HCT116 (cell line): ENCODE measurements around the gene EEF1AKMT2. TPM values are rescaled to one million over a fixed set of nuclear protein-coding genes. Genes with fewer than 3 reads are reported as not detected.

ENCODE experiments used
- ATAC-seq: fragments of 200-7000 bp; cut with Tn5 transposase; 2 replicates; pipeline ENCODE4 v1.9.1; 2020; ENCODE audit warnings: mild to moderate bottlenecking, moderate library complexity
- BruUV-seq: library from RNA; stranded (reverse); fragments of 400-500 nt; replicated peaks from 2 replicates; lab custom pipeline; 2021; lab: Mats Ljungman, UMichigan
- CTCF ChIA-PET: fragments of 300-600 bp; sonication (Branson Sonifier 250); formaldehyde crosslinking; loops from one replicate; lab custom pipeline; 2021; ENCODE audit warnings: antibody characterized with exemption; lab: Charles Lee
- POLR2A ChIA-PET: fragments of 300-600, 350-600 bp; sonication (Branson Sonifier 250); formaldehyde crosslinking; loops from one replicate; lab custom pipeline; 2021; ENCODE audit warnings: antibody characterized with exemption; lab: Charles Lee
- RAD21 ChIA-PET, 2 experiments: fragments of 300-600 bp; sonication (Branson Sonifier 250); formaldehyde crosslinking; loops; one replicate each; lab custom pipeline; 2023; ENCODE audit warnings: low total read pairs in 2 of 2; ENCODE audit not compliant: uncharacterized antibody in 2 of 2, unreplicated experiment in 2 of 2, low non-redundant PET in 1 of 2; lab: Charles Lee
- DNase-seq: peaks from one replicate; pipeline ENCODE4 v3.0.0-alpha.2; 2010; ENCODE audit warnings: low read depth, low spot score
- H2AFZ ChIP-seq: fragments of 200-600 bp; shearing (Covaris generic), sonication (generic); 2 replicates; pipeline ENCODE4 v1.6.1; 2017; ENCODE audit warnings: low read depth, mixed run types, mixed read lengths, antibody characterized with exemption, low read length; ENCODE audit not compliant: poor library complexity, severe bottlenecking
- H3K27ac ChIP-seq: 2 replicates; pipeline ENCODE4 v1.5.1; 2012; ENCODE audit warnings: low read depth, low read length
- H3K27me3 ChIP-seq: fragments of 200-600 bp; sonication (generic); 2 replicates; pipeline ENCODE4 v1.6.1; 2016; ENCODE audit warnings: mixed run types, low read length, mixed read lengths; ENCODE audit not compliant: insufficient read depth
- H3K36me3 ChIP-seq, 2 experiments: fragments of 200-500 bp in 1 of 2; fragments of 200-600 bp in 1 of 2; sonication (Bioruptor generic) in 1 of 2; sonication (generic) in 1 of 2; 2 replicates each; pipeline versions ENCODE4 v1.5.1 to v1.6.1; 2014 to 2016; ENCODE audit warnings: low read length in 2 of 2, inconsistent platforms in 1 of 2, mixed read lengths in 1 of 2, mixed run types in 1 of 2; ENCODE audit not compliant: insufficient read depth in 2 of 2, control insufficient read depth in 1 of 2
- H3K4me1 ChIP-seq, 2 experiments: fragments of 200-600 bp in 1 of 2; sonication (generic) in 1 of 2; 2 replicates each; pipeline versions ENCODE4 v1.5.1 to v1.6.1; 2012 to 2017; ENCODE audit warnings: low read length in 2 of 2, inconsistent platforms in 1 of 2, mild to moderate bottlenecking in 1 of 2, mixed read lengths in 1 of 2, mixed run types in 1 of 2, moderate library complexity in 1 of 2; ENCODE audit not compliant: insufficient read depth in 2 of 2, control insufficient read depth in 1 of 2
- H3K4me2 ChIP-seq: fragments of 200-600 bp; sonication (generic); 2 replicates; pipeline ENCODE4 v1.6.1; 2017; ENCODE audit warnings: mixed run types, low read length, mixed read lengths
- H3K4me3 ChIP-seq, 2 experiments: fragments of 200-600 bp in 1 of 2; sonication (generic) in 1 of 2; replicated peaks in 1 of 2; 2 replicates each; pipeline ENCODE4 v1.5.1; 2011 to 2016; ENCODE audit warnings: low read length in 2 of 2, control low read depth in 1 of 2, low read depth in 1 of 2, mild to moderate bottlenecking in 1 of 2, mixed read lengths in 1 of 2, mixed run types in 1 of 2
- H3K79me2 ChIP-seq: fragments of 200-600 bp; sonication (generic); 2 replicates; pipeline ENCODE4 v1.6.1; 2017; ENCODE audit warnings: mild to moderate bottlenecking, mixed run types, low read length, moderate library complexity, mixed read lengths; ENCODE audit not compliant: insufficient read depth
- H3K9ac ChIP-seq: fragments of 200-600 bp; sonication (generic); 2 replicates; pipeline ENCODE4 v1.6.1; 2016; ENCODE audit warnings: low read length, mixed read lengths
- H3K9me2 ChIP-seq: fragments of 200-600 bp; sonication (generic), shearing (Covaris generic); 2 replicates; pipeline ENCODE4 v1.6.1; 2017; ENCODE audit warnings: mixed run types, mild to moderate bottlenecking, moderate library complexity; ENCODE audit not compliant: insufficient read depth
- H3K9me3 ChIP-seq, 2 experiments: fragments of 200-500 bp in 1 of 2; fragments of 200-600 bp in 1 of 2; sonication (Bioruptor generic) in 1 of 2; sonication (generic) in 1 of 2; 2 replicates each; pipeline ENCODE4 v1.6.1; 2014 to 2017; ENCODE audit warnings: low read length in 2 of 2, mixed read lengths in 2 of 2, inconsistent platforms in 1 of 2, low read depth in 1 of 2, mild to moderate bottlenecking in 1 of 2, mixed run types in 1 of 2, moderate library complexity in 1 of 2; ENCODE audit not compliant: control insufficient read depth in 1 of 2, insufficient read depth in 1 of 2
- H4K20me1 ChIP-seq: fragments of 200-600 bp; sonication (generic), shearing (Covaris generic); 2 replicates; pipeline ENCODE4 v1.6.1; 2017; ENCODE audit warnings: mixed run types, mild to moderate bottlenecking, moderate library complexity; ENCODE audit not compliant: insufficient read depth
- CBX3 ChIP-seq: IDR thresholded peaks from 2 replicates; pipeline ENCODE4 v1.6.1; 2012; ENCODE audit warnings: low read depth
- EZH2 ChIP-seq: fragments of 200-600 bp; sonication (generic); IDR thresholded peaks from 2 replicates; pipeline ENCODE4 v1.6.1; 2017; ENCODE audit warnings: antibody characterized with exemption, mixed run types
- EZH2phosphoT487 ChIP-seq: fragments of 200-600 bp; IDR thresholded peaks from 2 replicates; pipeline ENCODE4 v1.6.1; 2018; ENCODE audit warnings: antibody characterized with exemption, borderline replicate concordance
- FOSL1 ChIP-seq: IDR thresholded peaks from 2 replicates; pipeline ENCODE4 v1.6.1; 2012; ENCODE audit warnings: low read depth
- JUND ChIP-seq: IDR thresholded peaks from 2 replicates; pipeline ENCODE4 v1.6.1; 2012
- POLR2AphosphoS5 ChIP-seq: IDR thresholded peaks from 2 replicates; pipeline ENCODE4 v1.6.1; 2011; ENCODE audit warnings: mild to moderate bottlenecking, low read depth, low read length, moderate library complexity
- SRF ChIP-seq: IDR thresholded peaks from 2 replicates; pipeline ENCODE4 v1.6.1; 2012; ENCODE audit warnings: low read depth
- TCF7L2 ChIP-seq: IDR thresholded peaks from 2 replicates; pipeline ENCODE4 v1.7.0; 2011; ENCODE audit warnings: borderline replicate concordance, inconsistent platforms; ENCODE audit not compliant: insufficient read depth, insufficient read length; ENCODE audit errors: extremely low read depth
- ZFX ChIP-seq: fragments of 450-650 bp; IDR thresholded peaks from 2 replicates; pipeline ENCODE4 v1.6.1; 2017
- intact Hi-C: fragments of 100-400 bp; cut with micrococcal nuclease; formaldehyde crosslinking; loops from 2 replicates; pipeline ENCODE4 v1.10.0; 2022
- total RNA-seq: library from RNA; stranded (reverse); gene quantifications from one replicate; pipeline ENCODE4 v1.2.1, GENCODE V29; 2021; ENCODE audit not compliant: unreplicated experiment
- TF ChIP-seq, protein P1 (sequence below): IDR thresholded peaks from 2 replicates; pipeline ENCODE4 v1.6.1; 2012
- TF ChIP-seq, protein P2 (sequence below): IDR thresholded peaks from 2 replicates; pipeline ENCODE4 v1.6.1; 2011; ENCODE audit warnings: mild to moderate bottlenecking, low read length, moderate library complexity; ENCODE audit not compliant: insufficient replicate concordance; ENCODE audit errors: extremely low read depth
- TF ChIP-seq, protein P3 (sequence below): IDR thresholded peaks from 2 replicates; pipeline ENCODE4 v1.6.1; 2012
- TF ChIP-seq, protein P4 (sequence below), 3 experiments: fragments of 200-600 bp in 1 of 3; sonication (generic) in 1 of 3; IDR thresholded peaks in 2 of 3; conservative IDR thresholded peaks in 1 of 3; 2 replicates each; pipeline ENCODE4 v1.5.1; 2012 to 2017; ENCODE audit warnings: low read depth in 2 of 3, low read length in 2 of 3, antibody characterized with exemption in 1 of 3, borderline replicate concordance in 1 of 3, control low read depth in 1 of 3, mild to moderate bottlenecking in 1 of 3, mixed read lengths in 1 of 3, mixed run types in 1 of 3, moderate library complexity in 1 of 3; ENCODE audit not compliant: insufficient read depth in 1 of 3

Gene EEF1AKMT2
- total RNA-seq, 1 experiment from 2014 or later = 39.6 TPM

DNA sequence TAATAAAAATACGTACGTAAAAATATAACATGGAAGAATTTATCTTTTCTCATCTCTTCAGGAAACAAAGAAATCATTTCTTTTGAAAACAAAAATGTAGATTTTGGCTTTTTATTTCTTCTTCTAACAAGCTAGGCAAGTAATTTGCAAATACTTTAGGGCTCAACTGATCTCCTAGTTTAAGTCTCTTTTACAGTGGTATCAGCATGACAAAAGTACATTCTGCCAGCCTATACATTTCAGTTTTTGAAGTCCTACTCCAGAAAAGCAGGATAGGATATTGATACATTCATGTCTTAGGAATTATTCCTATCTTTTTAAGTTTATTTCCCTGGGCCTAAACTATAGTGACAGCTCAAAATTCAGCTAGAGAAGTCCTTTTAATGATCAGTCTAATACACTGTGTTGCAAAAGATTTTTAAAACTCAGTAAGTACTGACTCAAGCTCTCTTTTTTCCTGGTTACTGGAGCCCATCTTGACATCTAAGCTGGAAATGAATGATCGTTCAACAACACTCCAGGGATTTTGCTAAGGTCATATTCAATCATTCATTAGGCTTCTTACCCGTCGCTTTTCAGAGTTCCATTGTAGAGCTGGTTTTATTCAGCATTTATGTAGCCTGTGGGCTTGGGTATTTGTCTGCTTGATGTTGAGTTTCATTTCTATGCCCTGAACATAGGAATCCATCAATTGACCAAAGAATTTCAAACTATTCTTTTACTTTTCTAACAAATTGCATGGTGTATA lies 35.4 kb downstream of the EEF1AKMT2 start:
- TF ChIP-seq FOSL1 = no peak
- Histone ChIP-seq H3K27me3 (no peaks in the 10 kb centered on the region), H3K79me2 (no peaks in the 10 kb centered on the region), H3K36me3 (peaks cover 30 to 48% of the 10 kb centered on the region in 2 experiments), H3K4me2 (no peak overlapping the region), H3K4me1 (no peaks in the 10 kb centered on the region), H3K9ac (no peak overlapping the region), H2AFZ (no peak overlapping the region), H4K20me1 (no peaks in the 10 kb centered on the region), H3K9me2 (no peaks in the 10 kb centered on the region), H3K9me3 (no peaks in the 10 kb centered on the region), H3K4me3 (no peak overlapping the region), H3K27ac (no peak overlapping the region)
- ATAC-seq = no peak
- ChIA-PET CTCF (interaction anchor here (3.6 to 4.7 kb wide), 2 partner anchors 11 to 15 kb away, joined by 19 to 27 read pairs; partner anchors contain the start of gene FAM53B), POLR2A (interaction anchor here (1.3 kb wide), 1 partner anchor 11 kb away, joined by 3 read pairs; no protein-coding TSS in a partner anchor), RAD21 (no interaction called here)
- BruUV-seq = no TSS peak
- intact Hi-C loops = no loop called here
- no peak for DNase-seq

DNA sequence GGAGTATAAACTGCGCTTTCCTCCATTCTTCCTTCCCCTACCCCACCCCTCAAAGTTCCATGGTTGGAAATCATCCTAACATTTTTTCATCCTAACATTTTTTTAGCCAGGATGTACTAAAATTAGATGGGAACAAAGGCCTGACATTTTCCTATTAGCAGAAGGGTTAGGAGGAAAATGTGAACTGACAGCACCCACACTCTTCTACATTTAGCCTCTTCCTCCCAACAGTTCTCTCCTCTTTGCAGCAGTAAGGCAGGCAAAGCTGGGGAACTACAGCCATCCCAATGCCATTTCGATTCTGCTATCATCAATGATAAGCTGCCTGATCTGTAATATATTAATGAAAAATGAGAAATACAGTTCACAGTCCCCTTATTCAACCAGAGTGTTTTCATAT lies 36.1 kb downstream of the EEF1AKMT2 start:
- peaks cover 24 to 42% of the 10 kb centered on the region in 2 experiments for H3K36me3 ChIP-seq
- intact Hi-C loops = no loop called here
- no peaks in the 10 kb centered on the region for H3K27me3 ChIP-seq

More for the DNA sequence above, 36.1 kb downstream of the EEF1AKMT2 start:
- CTCF ChIA-PET = interaction anchor here (3.6 to 4.7 kb wide), 2 partner anchors 10 to 14 kb away, joined by 19 to 27 read pairs; partner anchors contain the start of gene FAM53B
- H2AFZ ChIP-seq = no peak overlapping the region
- no peak for DNase-seq
- BruUV-seq = no TSS peak
- H3K4me1 ChIP-seq = no peaks in the 10 kb centered on the region
- H4K20me1 ChIP-seq = no peaks in the 10 kb centered on the region
- no peak overlapping the region for H3K9ac ChIP-seq
- no peak overlapping the region for H3K4me2 ChIP-seq
- H3K9me2 ChIP-seq = no peaks in the 10 kb centered on the region
- H3K4me3 ChIP-seq = no peak overlapping the region
- no peaks in the 10 kb centered on the region for H3K9me3 ChIP-seq
- no peak for ATAC-seq
- no peak overlapping the region for H3K27ac ChIP-seq
- TF ChIP-seq JUND (no peak), EZH2phosphoT487 (no peak), POLR2AphosphoS5 (no peak), EZH2 (no peak), ZFX (no peak), TCF7L2 (no peak), SRF (no peak), CBX3 (no peak)
- TF ChIP-seq, protein P1, sequence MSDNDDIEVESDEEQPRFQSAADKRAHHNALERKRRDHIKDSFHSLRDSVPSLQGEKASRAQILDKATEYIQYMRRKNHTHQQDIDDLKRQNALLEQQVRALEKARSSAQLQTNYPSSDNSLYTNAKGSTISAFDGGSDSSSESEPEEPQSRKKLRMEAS = no peak
- TF ChIP-seq, protein P2, sequence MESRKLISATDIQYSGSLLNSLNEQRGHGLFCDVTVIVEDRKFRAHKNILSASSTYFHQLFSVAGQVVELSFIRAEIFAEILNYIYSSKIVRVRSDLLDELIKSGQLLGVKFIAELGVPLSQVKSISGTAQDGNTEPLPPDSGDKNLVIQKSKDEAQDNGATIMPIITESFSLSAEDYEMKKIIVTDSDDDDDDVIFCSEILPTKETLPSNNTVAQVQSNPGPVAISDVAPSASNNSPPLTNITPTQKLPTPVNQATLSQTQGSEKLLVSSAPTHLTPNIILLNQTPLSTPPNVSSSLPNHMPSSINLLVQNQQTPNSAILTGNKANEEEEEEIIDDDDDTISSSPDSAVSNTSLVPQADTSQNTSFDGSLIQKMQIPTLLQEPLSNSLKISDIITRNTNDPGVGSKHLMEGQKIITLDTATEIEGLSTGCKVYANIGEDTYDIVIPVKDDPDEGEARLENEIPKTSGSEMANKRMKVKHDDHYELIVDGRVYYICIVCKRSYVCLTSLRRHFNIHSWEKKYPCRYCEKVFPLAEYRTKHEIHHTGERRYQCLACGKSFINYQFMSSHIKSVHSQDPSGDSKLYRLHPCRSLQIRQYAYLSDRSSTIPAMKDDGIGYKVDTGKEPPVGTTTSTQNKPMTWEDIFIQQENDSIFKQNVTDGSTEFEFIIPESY = no peak
- TF ChIP-seq, protein P3, sequence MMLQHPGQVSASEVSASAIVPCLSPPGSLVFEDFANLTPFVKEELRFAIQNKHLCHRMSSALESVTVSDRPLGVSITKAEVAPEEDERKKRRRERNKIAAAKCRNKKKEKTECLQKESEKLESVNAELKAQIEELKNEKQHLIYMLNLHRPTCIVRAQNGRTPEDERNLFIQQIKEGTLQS = no peak
- TF ChIP-seq, protein P4, sequence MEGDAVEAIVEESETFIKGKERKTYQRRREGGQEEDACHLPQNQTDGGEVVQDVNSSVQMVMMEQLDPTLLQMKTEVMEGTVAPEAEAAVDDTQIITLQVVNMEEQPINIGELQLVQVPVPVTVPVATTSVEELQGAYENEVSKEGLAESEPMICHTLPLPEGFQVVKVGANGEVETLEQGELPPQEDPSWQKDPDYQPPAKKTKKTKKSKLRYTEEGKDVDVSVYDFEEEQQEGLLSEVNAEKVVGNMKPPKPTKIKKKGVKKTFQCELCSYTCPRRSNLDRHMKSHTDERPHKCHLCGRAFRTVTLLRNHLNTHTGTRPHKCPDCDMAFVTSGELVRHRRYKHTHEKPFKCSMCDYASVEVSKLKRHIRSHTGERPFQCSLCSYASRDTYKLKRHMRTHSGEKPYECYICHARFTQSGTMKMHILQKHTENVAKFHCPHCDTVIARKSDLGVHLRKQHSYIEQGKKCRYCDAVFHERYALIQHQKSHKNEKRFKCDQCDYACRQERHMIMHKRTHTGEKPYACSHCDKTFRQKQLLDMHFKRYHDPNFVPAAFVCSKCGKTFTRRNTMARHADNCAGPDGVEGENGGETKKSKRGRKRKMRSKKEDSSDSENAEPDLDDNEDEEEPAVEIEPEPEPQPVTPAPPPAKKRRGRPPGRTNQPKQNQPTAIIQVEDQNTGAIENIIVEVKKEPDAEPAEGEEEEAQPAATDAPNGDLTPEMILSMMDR (IDR thresholded peaks at IDR 0.05 in 2 of 3, conservative IDR thresholded peaks at IDR 0.05 in 1 of 3; ENCODE audit: borderline replicate concordance in 1 of 3, insufficient read depth in 1 of 3, low read depth in 2 of 3, low read length in 2 of 3) = no peak
- TF ChIP-seq, all 23 proteins: peak for 0
- POLR2A ChIA-PET = no interaction called here
- no peaks in the 10 kb centered on the region for H3K79me2 ChIP-seq
- RAD21 ChIA-PET = no interaction called here
